NCI-H128 (cell line): ENCODE measurements around the gene LAD1.
A peak's percentile ranks its signal among the peaks of the same experiment; 100 is the strongest.

ENCODE experiments used
- DNase-seq: peaks from one replicate; lab custom pipeline; 2025; ENCODE audit not compliant: unreplicated experiment; lab: John Stamatoyannopoulos, UW

The LAD1 gene

GRCh38 chr1:201393076-201393475 is 6.0 kb downstream of the LAD1 start:
- no peak for DNase-seq

GRCh38 chr1:201391651-201392511 is 7.2 kb downstream of the LAD1 start:
- no peak for DNase-seq

- DNase-seq, result no peak
Measured at GRCh38 chr1:201391225-201391624, 7.9 kb downstream of the LAD1 start.

DNA sequence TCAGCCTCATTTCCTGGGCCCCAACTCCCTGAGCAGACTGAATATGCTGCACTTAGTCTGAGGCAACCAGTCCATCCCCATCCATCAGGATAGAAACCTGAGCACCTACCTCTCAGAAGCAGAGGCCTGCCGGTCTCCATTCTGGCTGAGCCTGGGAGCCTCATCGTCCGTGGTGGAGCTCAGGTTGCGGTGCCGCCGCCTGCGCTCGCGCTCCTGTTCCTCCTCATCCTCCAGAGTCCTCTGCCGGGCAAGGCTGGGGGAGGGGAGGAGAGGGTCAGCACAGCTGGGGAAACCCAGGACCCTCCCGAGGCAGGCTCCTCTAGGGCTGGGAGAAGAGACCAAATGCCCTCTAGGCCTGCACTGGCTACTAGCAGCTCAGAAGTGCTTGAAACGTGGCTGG is 10.1 kb downstream of the LAD1 start:
- DNase-seq, result no peak

GRCh38 chr1:201386208-201386607 is 12.9 kb downstream of the LAD1 start:
- DNase-seq, result no peak

DNA sequence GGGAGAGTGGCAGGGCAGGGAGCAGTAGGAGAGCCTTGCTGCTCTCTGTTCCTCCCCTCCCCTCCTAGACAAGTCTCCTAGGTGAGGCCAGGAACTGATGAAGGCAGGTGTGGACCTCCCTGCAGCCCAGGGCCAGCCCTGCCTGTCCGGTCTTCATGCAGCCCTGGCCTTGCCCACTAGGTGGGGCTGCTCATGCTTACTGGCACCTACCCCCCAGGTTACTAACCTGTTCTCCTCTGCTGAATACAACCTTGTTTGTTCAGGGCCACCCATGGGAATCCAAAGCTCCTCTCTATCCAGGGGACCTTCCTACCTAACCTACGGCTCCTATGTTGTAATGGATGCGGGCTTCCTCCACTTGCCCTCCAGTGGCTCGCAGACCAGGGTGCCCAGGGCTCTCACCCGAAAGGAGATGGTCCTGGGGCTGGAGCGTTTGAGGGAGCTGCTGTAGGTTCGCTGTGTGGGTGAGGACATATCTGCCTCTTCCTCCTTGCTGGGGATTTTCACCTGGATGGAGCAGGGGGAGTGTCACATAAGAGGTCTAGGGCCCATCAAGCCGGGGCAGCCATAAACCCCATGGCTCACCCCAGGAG is 13.7 kb downstream of the LAD1 start:
- DNase-seq, result peak; percentile 17

DNA sequence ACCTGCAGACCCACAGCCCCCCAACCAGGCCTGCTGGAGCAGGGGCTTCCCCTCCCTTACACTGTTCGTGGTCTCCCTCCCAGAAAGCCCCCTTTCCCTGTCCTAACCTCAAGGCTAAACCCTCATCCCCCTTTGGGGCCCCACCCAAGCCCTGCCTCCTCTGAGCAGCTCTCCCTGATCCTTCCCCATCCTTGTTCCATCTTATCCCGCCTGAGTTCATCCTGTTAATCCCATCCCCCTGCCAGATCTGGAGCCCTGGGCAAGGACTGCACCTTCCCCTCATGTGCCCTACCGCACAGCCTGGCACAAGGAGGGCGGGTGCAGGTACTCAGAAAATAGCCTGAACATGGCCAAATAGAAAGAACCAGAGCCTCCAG is 14.7 kb downstream of the LAD1 start:
- DNase-seq, result no peak

DNA sequence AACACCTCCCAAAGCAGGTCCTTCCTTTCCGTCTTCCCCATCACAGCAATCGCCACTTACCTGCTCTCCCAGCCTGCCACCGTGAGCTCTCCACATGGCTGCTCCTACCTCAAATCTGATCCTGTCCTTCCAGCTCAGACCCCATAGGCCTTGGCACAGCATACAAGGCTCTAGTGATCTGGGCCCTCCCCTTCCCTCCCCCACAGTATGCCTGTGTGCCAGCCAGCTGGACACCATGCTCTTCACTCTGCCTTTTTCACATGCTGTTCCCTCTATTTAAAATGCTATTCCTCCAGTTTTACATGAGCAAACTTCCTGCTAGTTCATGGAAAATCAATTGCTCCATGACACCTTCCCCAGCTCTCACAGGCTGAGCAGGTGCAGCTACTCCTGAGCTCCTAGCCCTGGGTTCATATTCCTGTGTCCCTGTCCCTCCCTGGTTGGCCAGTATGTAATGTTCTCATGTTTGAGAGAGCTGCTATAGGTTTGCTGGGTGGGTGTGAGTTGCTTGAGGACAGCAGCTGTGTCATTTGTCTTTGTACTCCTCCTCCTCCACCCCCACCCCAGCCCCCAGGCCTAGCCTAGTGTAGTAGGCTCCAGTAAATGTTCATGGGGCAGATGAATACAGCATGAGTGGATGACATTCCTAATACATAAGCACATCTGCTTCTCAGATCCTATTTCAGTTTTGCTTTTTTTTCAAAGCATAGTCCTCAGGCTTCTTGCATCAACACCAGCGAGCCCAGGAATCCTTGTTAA is 15.3 kb downstream of the LAD1 start:
- peak; percentile 55 for DNase-seq

DNA sequence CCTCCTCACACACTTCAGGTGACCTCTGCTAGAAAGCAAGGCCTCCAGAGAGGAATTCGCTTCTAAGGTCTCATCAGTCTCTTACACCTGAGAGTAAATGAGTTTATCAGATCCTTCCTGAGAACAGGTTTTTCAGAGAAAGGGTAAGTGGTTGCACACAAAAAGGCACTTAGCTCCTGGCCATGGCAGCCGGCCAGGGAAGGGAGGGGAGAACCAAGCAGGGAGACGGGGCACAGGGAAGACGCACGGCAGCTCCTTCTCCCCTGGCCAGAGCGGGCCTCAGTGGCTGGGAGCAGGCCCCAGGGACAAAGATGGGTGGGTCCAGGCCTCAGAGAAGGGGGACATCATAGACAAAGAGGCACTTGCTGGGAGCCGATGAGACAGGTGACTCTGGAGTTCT is 18.0 kb downstream of the LAD1 start:
- peak; percentile 49 for DNase-seq

DNA sequence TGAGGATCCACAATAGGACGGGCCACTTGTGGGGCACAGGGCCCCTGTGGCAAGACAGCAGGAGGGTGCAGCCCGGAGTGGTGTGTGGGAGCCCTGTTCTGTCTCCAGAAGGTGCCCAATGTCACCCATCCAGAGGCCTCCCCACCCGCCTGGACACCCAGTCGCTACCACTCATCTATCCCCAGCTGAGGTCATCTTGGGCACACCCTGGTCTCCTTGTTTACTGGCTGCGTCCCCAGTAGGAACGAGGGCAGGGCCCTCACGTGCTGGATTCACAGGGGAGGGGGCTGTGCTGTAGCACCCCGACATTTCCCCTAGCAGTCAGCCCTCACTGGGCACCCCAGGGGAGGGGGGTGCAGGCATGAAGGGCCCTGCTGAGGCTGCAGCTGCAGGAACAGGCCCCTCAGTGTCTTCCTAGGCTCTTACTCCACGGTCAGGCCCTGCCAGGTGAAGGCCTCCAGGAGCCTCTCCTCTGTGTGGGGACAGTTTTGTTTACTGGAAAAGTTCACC is 19.3 kb downstream of the LAD1 start:
- no peak for DNase-seq

GRCh38 chr1:201378804-201379203 is 20.3 kb downstream of the LAD1 start:
- DNase-seq, result no peak

DNA sequence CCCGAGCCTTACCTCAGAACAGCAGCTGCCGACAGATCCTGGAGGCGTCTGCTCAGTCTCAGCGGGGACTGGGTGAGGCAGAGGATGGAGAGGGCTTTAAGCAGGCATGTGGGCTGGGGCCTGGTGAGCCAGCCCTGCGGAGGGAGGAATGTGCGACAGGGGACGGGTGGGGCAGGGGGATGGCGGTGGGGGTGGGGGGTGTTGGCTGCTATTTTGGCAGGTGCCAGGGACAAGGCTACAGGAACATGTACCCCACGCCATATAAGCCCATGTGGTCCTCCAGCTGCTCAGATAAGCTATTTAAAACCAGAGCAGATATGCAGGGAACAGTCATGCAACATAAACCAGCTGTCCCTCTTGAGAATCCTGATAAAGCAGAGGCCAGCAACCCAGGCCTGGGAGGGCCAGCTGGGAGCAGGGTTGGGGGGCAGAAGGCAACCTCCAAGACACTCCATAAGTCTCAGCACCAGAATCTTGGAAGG is 21.5 kb downstream of the LAD1 start, which contains the start of gene TNNT2:
Gene TNNT2 (minus strand): TSS at position 70 of the 482 bp plus-strand sequence. CDS start 4,426 bp downstream, outside the sequence.
- no peak for DNase-seq

- no peak for DNase-seq
Measured at GRCh38 chr1:201376464-201377374, 22.4 kb downstream of the LAD1 start.

- DNase-seq, result no peak
Measured at GRCh38 chr1:201376107-201376463, 23.0 kb downstream of the LAD1 start.

- no peak for DNase-seq
Measured at GRCh38 chr1:201375169-201375568, 24.0 kb downstream of the LAD1 start.

GRCh38 chr1:201374364-201374763 is 24.8 kb downstream of the LAD1 start:
- DNase-seq, result peak; percentile 14

DNA sequence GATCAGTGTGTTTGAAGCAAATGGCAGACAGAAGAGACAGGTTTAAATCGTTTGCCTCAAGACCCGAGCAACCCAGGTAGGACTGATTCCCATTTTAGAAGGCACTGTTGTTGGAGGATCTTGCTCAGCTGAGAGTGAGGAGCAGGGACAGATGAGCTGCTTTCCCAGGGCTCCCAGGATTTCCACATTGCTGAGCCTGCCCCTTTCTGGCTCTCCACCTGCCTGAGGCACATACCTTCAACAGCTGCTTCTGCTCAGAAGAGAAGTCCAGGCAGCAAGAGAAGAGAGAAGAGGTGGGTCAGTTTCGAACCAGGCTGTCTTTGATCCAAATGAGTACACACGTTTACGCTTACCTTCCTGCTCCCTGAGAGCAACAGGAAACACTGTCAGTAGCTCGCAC is 27.3 kb downstream of the LAD1 start:
- DNase-seq, result no peak

GRCh38 chr1:201371276-201371675 is 27.8 kb downstream of the LAD1 start:
- no peak for DNase-seq

- no peak for DNase-seq
Measured at GRCh38 chr1:201370500-201370899, 28.6 kb downstream of the LAD1 start.

DNA sequence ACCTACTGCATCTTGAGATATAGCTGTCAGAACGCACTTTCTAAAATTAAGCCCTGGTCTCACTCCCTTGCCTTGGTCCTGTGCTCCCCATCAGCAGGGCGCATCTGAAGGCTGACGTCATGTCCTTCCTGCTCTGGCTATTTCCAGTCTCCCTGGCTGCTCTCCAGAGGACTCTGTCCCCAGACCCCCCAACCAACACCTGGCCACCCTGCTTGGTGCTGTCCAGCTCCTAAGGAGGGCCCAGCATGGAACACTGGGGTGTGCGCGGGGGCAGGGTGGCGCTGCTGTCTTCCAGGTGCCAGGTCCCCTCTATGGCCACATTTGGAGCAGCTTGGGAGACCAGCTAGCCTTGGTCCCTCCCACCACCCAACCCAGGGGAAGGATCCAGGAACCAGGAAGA is 29.9 kb downstream of the LAD1 start:
- no peak for DNase-seq

DNA sequence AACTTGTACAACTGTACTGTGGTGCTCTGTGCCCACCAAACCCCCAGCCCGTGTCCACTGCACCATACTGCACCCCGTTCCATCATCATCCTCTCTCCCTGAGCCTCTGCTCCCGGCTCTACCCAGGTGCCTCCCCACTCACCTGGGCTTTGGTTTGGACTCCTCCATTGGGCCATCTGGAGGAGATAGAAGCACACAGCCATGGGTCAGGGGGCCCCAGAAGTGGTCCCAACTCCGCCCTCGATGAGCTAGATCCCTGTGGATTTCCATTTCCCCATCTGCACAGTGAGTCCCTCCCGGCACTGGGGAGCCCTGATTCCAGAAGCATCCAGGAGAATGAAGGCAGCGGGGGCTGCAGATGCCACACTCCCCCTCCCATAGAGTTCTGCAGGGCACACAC is 32.4 kb downstream of the LAD1 start:
- no peak for DNase-seq
